RWPE2 (cell line): Measurements from ENCODE around the gene PSTPIP2.
A peak's percentile ranks its signal among the peaks of the same experiment; 100 is the strongest.

Experiments used
- ATAC-seq: fragments of 200-7000 bp; cut with Tn5 transposase; 3 replicates; pipeline ENCODE4 v1.9.1; 2021; ENCODE audit warnings: low read depth
- DNase-seq: peaks from one replicate; pipeline ENCODE4 v3.0.0-alpha.2; 2020; ENCODE audit warnings: low spot score
- H3K27ac ChIP-seq: fragments of 450-650 bp; 2 replicates; pipeline ENCODE4 v1.5.1; 2017; ENCODE audit warnings: mild to moderate bottlenecking; ENCODE audit not compliant: poor library complexity, severe bottlenecking
- H3K27me3 ChIP-seq: fragments of 250-450 bp; sonication (Bioruptor Pico); 2 replicates; pipeline ENCODE4 v1.5.1; 2021; ENCODE audit warnings: mild to moderate bottlenecking, moderate library complexity; ENCODE audit not compliant: insufficient read depth, poor library complexity, severe bottlenecking
- H3K36me3 ChIP-seq: fragments of 250-450 bp; sonication (Bioruptor Pico); 2 replicates; pipeline ENCODE4 v1.5.1; 2020; ENCODE audit warnings: low read depth, mild to moderate bottlenecking, moderate library complexity
- H3K4me1 ChIP-seq: fragments of 250-450 bp; sonication (Bioruptor Pico); 2 replicates; pipeline ENCODE4 v1.5.1; 2021; ENCODE audit warnings: mild to moderate bottlenecking, moderate library complexity; ENCODE audit not compliant: insufficient read depth, poor library complexity, severe bottlenecking
- H3K4me3 ChIP-seq: fragments of 250-450 bp; sonication (Bioruptor Pico); 2 replicates; pipeline ENCODE4 v1.5.1; 2021; ENCODE audit warnings: mild to moderate bottlenecking, moderate library complexity; ENCODE audit not compliant: severe bottlenecking
- H3K9me3 ChIP-seq: fragments of 250-450 bp; sonication (Bioruptor Pico); 2 replicates; pipeline ENCODE4 v1.5.1; 2021; ENCODE audit warnings: mild to moderate bottlenecking, moderate library complexity; ENCODE audit not compliant: severe bottlenecking
- CTCF ChIP-seq: fragments of 450-650 bp; IDR thresholded peaks from one replicate; pipeline ENCODE4 v1.5.1; 2017; ENCODE audit warnings: mild to moderate bottlenecking, moderate library complexity; ENCODE audit not compliant: poor library complexity, severe bottlenecking

PSTPIP2 gene

GRCh38 chr18:45954070-45954934, 117.8 kb downstream of the PSTPIP2 start:
- no peak for DNase-seq
- H3K36me3 ChIP-seq, result peaks cover 68% of the 10 kb centered on the region
- no peak overlapping the region for H3K4me3 ChIP-seq
- TF ChIP-seq CTCF, result no peak
- ATAC-seq, result peak; percentile 90
- H3K27me3 ChIP-seq, result no peaks in the 10 kb centered on the region
- H3K4me1 ChIP-seq, result peaks cover 58% of the 10 kb centered on the region
- H3K9me3 ChIP-seq, result no peaks in the 10 kb centered on the region
- H3K27ac ChIP-seq, result peak overlapping the region; percentile 94

GRCh38 chr18:45951016-45951714, 120.9 kb downstream of the PSTPIP2 start:
- H3K4me3 ChIP-seq, result no peak overlapping the region
- DNase-seq (peak; percentile 87), ATAC-seq (peak; percentile 77)
- TF ChIP-seq CTCF, result no peak
- H3K9me3 ChIP-seq, result no peaks in the 10 kb centered on the region
- peaks cover 90% of the 10 kb centered on the region for H3K36me3 ChIP-seq
- H3K4me1 ChIP-seq, result peaks cover 31% of the 10 kb centered on the region
- H3K27me3 ChIP-seq, result no peaks in the 10 kb centered on the region
- H3K27ac ChIP-seq, result peak overlapping the region; percentile 94

DNA sequence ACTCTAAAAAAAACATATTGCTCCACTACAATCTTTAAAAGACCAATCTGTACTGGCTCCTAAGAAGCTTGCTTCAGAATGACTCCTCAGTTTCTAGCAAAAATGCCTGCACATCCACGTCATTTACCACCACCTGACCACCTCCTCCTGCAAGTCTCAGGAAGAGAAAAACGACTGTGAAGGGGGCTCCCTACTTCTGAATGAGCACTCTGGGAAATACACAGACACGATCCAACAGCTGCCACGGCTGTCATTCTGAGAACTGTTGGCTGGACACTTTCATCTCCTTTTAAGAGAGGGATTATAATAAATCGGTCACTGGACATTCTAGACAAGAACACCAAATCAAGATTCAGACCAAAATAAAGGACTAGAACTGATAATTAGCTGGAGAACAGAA, 126.4 kb downstream of the PSTPIP2 start:
- Histone ChIP-seq H3K9me3 (no peaks in the 10 kb centered on the region), H3K27me3 (no peaks in the 10 kb centered on the region), H3K27ac (no peak overlapping the region), H3K36me3 (peaks cover 89% of the 10 kb centered on the region), H3K4me3 (no peak overlapping the region), H3K4me1 (peaks cover under 1% of the 10 kb centered on the region)
- no peak for ATAC-seq
- no peak for DNase-seq
- no peak for TF ChIP-seq CTCF

- Histone ChIP-seq H3K4me1 (no peaks in the 10 kb centered on the region), H3K27ac (no peak overlapping the region), H3K36me3 (peaks cover 80% of the 10 kb centered on the region), H3K9me3 (no peaks in the 10 kb centered on the region), H3K4me3 (no peak overlapping the region), H3K27me3 (no peaks in the 10 kb centered on the region)
- no peak for TF ChIP-seq CTCF
- no peak for DNase-seq
- no peak for ATAC-seq
Observed at GRCh38 chr18:45940724-45941123, 131.3 kb downstream of the PSTPIP2 start.
